H1 (cell line): ENCODE measurements around the gene GCK. TPM values are rescaled to one million over a fixed set of nuclear protein-coding genes. Genes with fewer than 3 reads are reported as not detected.

ENCODE experiments used
- CTCF ChIA-PET: fragments of 300-600 bp; sonication (Branson Sonifier 250); formaldehyde crosslinking; loops from one replicate; lab custom pipeline; 2021; ENCODE audit not compliant: partially characterized antibody; lab: Charles Lee
- POLR2A ChIA-PET: fragments of 300-600 bp; sonication (Branson Sonifier 250); formaldehyde crosslinking; loops from one replicate; lab custom pipeline; 2021; ENCODE audit warnings: inconsistent platforms; ENCODE audit not compliant: partially characterized antibody; lab: Charles Lee
- DNase-seq, 2 experiments: peaks; one replicate each; pipeline versions ENCODE4 v3.0.0 to v3.0.0-alpha.2; 2010 to 2022; ENCODE audit warnings: low spot score in 2 of 2, low read depth in 1 of 2, mixed read lengths in 1 of 2
- FAIRE-seq: peaks from 2 replicates; lab custom pipeline; 2011; peaks lifted over from hg19 to GRCh38; lab: Jason Lieb, UNC
- H2AFZ ChIP-seq: 2 replicates; pipeline ENCODE4 v1.8.1; 2012; ENCODE audit warnings: low read length, inconsistent platforms
- H2AK5ac ChIP-seq: 2 replicates; pipeline ENCODE4 v1.6.1; 2013; ENCODE audit warnings: low read depth, low read length
- H2BK120ac ChIP-seq: replicated peaks from 2 replicates; pipeline ENCODE3; 2013; ENCODE audit warnings: low read depth, low read length, inconsistent platforms
- H2BK12ac ChIP-seq: 2 replicates; pipeline ENCODE4 v1.6.1; 2013; ENCODE audit warnings: low read depth, low read length
- H2BK15ac ChIP-seq: 2 replicates; pipeline ENCODE4 v1.6.1; 2013; ENCODE audit warnings: low read length
- H2BK20ac ChIP-seq: 2 replicates; pipeline ENCODE4 v1.6.1; 2013; ENCODE audit warnings: low read length
- H2BK5ac ChIP-seq: 2 replicates; pipeline ENCODE4 v1.6.1; 2013; ENCODE audit warnings: low read depth, low read length
- H3K14ac ChIP-seq: 2 replicates; pipeline ENCODE4 v1.6.1; 2013; ENCODE audit warnings: inconsistent platforms; ENCODE audit not compliant: insufficient read length
- H3K18ac ChIP-seq: 2 replicates; pipeline ENCODE4 v1.6.1; 2013; ENCODE audit warnings: low read length; ENCODE audit errors: extremely low read depth
- H3K23ac ChIP-seq: 2 replicates; pipeline ENCODE4 v1.6.1; 2013; ENCODE audit warnings: inconsistent platforms; ENCODE audit not compliant: insufficient read length
- H3K23me2 ChIP-seq: 2 replicates; pipeline ENCODE4 v1.6.1; 2013; ENCODE audit warnings: low read depth, low read length
- H3K27ac ChIP-seq: 2 replicates; pipeline ENCODE4 v1.6.1; 2011; ENCODE audit warnings: low read depth, low read length, inconsistent platforms
- H3K27me3 ChIP-seq, 4 experiments: replicated peaks in 1 of 4; 1 replicate in 1 of 4; 2 replicates in 3 of 4; pipeline versions ENCODE4 v1.6.1 to v1.8.1; 2011 to 2013; ENCODE audit warnings: low read length in 3 of 4, mild to moderate bottlenecking in 3 of 4, inconsistent platforms in 2 of 4, mixed read lengths in 2 of 4, moderate library complexity in 1 of 4; ENCODE audit not compliant: control insufficient read depth in 3 of 4, insufficient read depth in 3 of 4; ENCODE audit errors: extremely low read depth in 1 of 4
- H3K36me3 ChIP-seq, 4 experiments: 2 replicates each; pipeline versions ENCODE4 v1.6.1 to v1.8.1; 2011 to 2013; ENCODE audit warnings: mild to moderate bottlenecking in 4 of 4, low read length in 3 of 4, moderate library complexity in 2 of 4, control low read depth in 1 of 4, inconsistent platforms in 1 of 4; ENCODE audit not compliant: insufficient read depth in 4 of 4, control insufficient read depth in 2 of 4
- H3K4ac ChIP-seq: replicated peaks from 2 replicates; pipeline ENCODE3; 2013; ENCODE audit warnings: low read length, low read depth, mixed read lengths, inconsistent platforms; ENCODE audit not compliant: insufficient read length
- H3K4me1 ChIP-seq, 4 experiments: replicated peaks in 1 of 4; 1 replicate in 1 of 4; 2 replicates in 3 of 4; pipeline versions ENCODE4 v1.6.1 to v1.8.1; 2011 to 2013; ENCODE audit warnings: low read length in 3 of 4, inconsistent platforms in 2 of 4, mixed read lengths in 1 of 4; ENCODE audit not compliant: insufficient read depth in 4 of 4, control insufficient read depth in 3 of 4
- H3K4me2 ChIP-seq, 2 experiments: 2 replicates each; pipeline versions ENCODE4 v1.6.1 to v1.8.1; 2011 to 2013; ENCODE audit warnings: low read depth in 2 of 2, low read length in 2 of 2, control low read depth in 1 of 2, inconsistent platforms in 1 of 2, mild to moderate bottlenecking in 1 of 2; ENCODE audit not compliant: insufficient read depth in 1 of 2
- H3K4me3 ChIP-seq, 4 experiments: fragments of 200-600, 300-600 bp in 1 of 4; sonication (generic), shearing (Covaris generic), sonication (Bioruptor Twin) in 1 of 4; 2 replicates each; pipeline versions ENCODE4 v1.5.1 to v1.8.1; 2011 to 2016; ENCODE audit warnings: low read length in 4 of 4, low read depth in 3 of 4, control low read depth in 2 of 4, inconsistent platforms in 2 of 4, mild to moderate bottlenecking in 2 of 4, mixed read lengths in 1 of 4, moderate library complexity in 1 of 4; ENCODE audit not compliant: insufficient read depth in 2 of 4; ENCODE audit errors: extremely low read depth in 1 of 4
- H3K56ac ChIP-seq: replicated peaks from 2 replicates; pipeline ENCODE3; 2013; ENCODE audit warnings: low read depth, mild to moderate bottlenecking, mixed read lengths, low read length, inconsistent platforms; ENCODE audit not compliant: insufficient read length
- H3K79me1 ChIP-seq: 2 replicates; pipeline ENCODE4 v1.6.1; 2013; ENCODE audit warnings: low read depth, low read length, control low read depth
- H3K79me2 ChIP-seq, 2 experiments: 2 replicates each; pipeline versions ENCODE4 v1.6.1 to v1.8.1; 2012 to 2013; ENCODE audit warnings: low read length in 2 of 2, mild to moderate bottlenecking in 2 of 2, inconsistent platforms in 1 of 2; ENCODE audit not compliant: insufficient read depth in 2 of 2, control insufficient read depth in 1 of 2
- H3K9ac ChIP-seq, 4 experiments: replicated peaks in 1 of 4; 1 replicate in 1 of 4; 2 replicates in 3 of 4; pipeline versions ENCODE4 v1.6.1 to v1.8.1; 2011 to 2013; ENCODE audit warnings: low read depth in 3 of 4, low read length in 3 of 4, control low read depth in 2 of 4, mild to moderate bottlenecking in 2 of 4, moderate library complexity in 2 of 4, inconsistent platforms in 1 of 4; ENCODE audit errors: extremely low read depth in 1 of 4
- H3K9me3 ChIP-seq, 2 experiments: 2 replicates each; pipeline versions ENCODE4 v1.6.1 to v1.8.1; 2012 to 2013; ENCODE audit warnings: mild to moderate bottlenecking in 2 of 2, moderate library complexity in 2 of 2, control low read depth in 1 of 2, inconsistent platforms in 1 of 2, low read depth in 1 of 2, low read length in 1 of 2, mixed read lengths in 1 of 2; ENCODE audit not compliant: insufficient read depth in 2 of 2
- H4K20me1 ChIP-seq, 2 experiments: replicated peaks in 1 of 2; 2 replicates each; pipeline versions ENCODE3 to v1.8.1; 2011 to 2013; ENCODE audit warnings: inconsistent platforms in 2 of 2, low read length in 2 of 2, mild to moderate bottlenecking in 1 of 2; ENCODE audit not compliant: insufficient read depth in 2 of 2, control insufficient read depth in 1 of 2
- H4K5ac ChIP-seq: 2 replicates; pipeline ENCODE4 v1.6.1; 2013; ENCODE audit warnings: low read length, low read depth, mixed read lengths, inconsistent platforms; ENCODE audit not compliant: insufficient read length
- H4K8ac ChIP-seq: 2 replicates; pipeline ENCODE4 v1.8.0; 2013; ENCODE audit warnings: mild to moderate bottlenecking, moderate library complexity, low read length, inconsistent platforms; ENCODE audit not compliant: insufficient read depth; ENCODE audit errors: extremely low read depth
- H4K91ac ChIP-seq: replicated peaks from 2 replicates; pipeline ENCODE3; 2013; ENCODE audit warnings: low read length, mixed read lengths, inconsistent platforms; ENCODE audit not compliant: insufficient read length
- BACH1 ChIP-seq: IDR thresholded peaks from 2 replicates; pipeline ENCODE4 v1.6.1; 2012; ENCODE audit warnings: low read length, improper control_type of control experiment
- BCL11A ChIP-seq, 2 experiments: IDR thresholded peaks; one replicate each; pipeline ENCODE4 v1.6.1; 2011; ENCODE audit warnings: low read depth in 2 of 2, low read length in 2 of 2, mild to moderate bottlenecking in 2 of 2
- CEBPB ChIP-seq: IDR thresholded peaks from 2 replicates; pipeline ENCODE4 v1.6.1; 2012; ENCODE audit warnings: low read depth, low read length
- KDM5A ChIP-seq: fragments of 200-600 bp; IDR thresholded peaks from 2 replicates; pipeline ENCODE4 v1.7.1; 2012; ENCODE audit warnings: mild to moderate bottlenecking, low read length, inconsistent platforms, mixed read lengths
- POLR2AphosphoS5 ChIP-seq: IDR thresholded peaks from 2 replicates; pipeline ENCODE4 v1.6.1; 2011; ENCODE audit warnings: low read depth, low read length
- RBBP5 ChIP-seq: IDR thresholded peaks from 2 replicates; pipeline ENCODE4 v1.7.1; 2012; ENCODE audit warnings: low read depth, mild to moderate bottlenecking, inconsistent platforms, low read length, moderate library complexity, borderline replicate concordance
- RXRA ChIP-seq: IDR thresholded peaks from 2 replicates; pipeline ENCODE4 v1.6.1; 2011; ENCODE audit warnings: low read depth, mild to moderate bottlenecking, low read length, moderate library complexity; ENCODE audit not compliant: insufficient read depth
- SUZ12 ChIP-seq: fragments of 200-600 bp; sonication (generic); IDR thresholded peaks from 2 replicates; pipeline ENCODE4 v1.6.1; 2012; ENCODE audit warnings: mild to moderate bottlenecking, inconsistent platforms, low read length, moderate library complexity, mixed read lengths
- TEAD4 ChIP-seq: IDR thresholded peaks from 2 replicates; pipeline ENCODE4 v1.6.1; 2012; ENCODE audit warnings: low read depth, low read length, inconsistent platforms, mixed read lengths
- WGBS, 2 experiments: shearing (Covaris generic) in 1 of 2; methylation state at CpG; one replicate each; pipeline versions ENCODE4 v1.1.6 to v1.1.7; 2013 to 2015; ENCODE audit warnings: low lambda C conversion rate in 2 of 2, mixed read lengths in 2 of 2, inconsistent platforms in 1 of 2, low coverage in 1 of 2, missing lambda C conversion rate in 1 of 2; ENCODE audit not compliant: insufficient replicate concordance in 2 of 2, insufficient coverage in 1 of 2, insufficient read length in 1 of 2; ENCODE audit errors: extremely low coverage in 1 of 2, missing lambda C conversion rate in 1 of 2; 5-methylcytosine and 5-hydroxymethylcytosine counted together
- polyA plus RNA-seq, 7 experiments: library from polyadenylated mRNA; depleted of rRNA in 3 of 7; stranded (reverse) in 5 of 7; unstranded in 2 of 7; fragments of >200 nt in 5 of 7; fragments of 200-250 nt in 2 of 7; gene quantifications; 1 replicate in 5 of 7; 2 replicates in 1 of 7; 4 replicates in 1 of 7; pipeline versions ENCODE4 v1.2.1 to v1.2.3, GENCODE V29; 2011 to 2013; ENCODE audit warnings: missing spikeins in 2 of 7, mixed read lengths in 2 of 7
- total RNA-seq: library from RNA; stranded (reverse); fragmentation: NEBNext Ultra II Directional; extraction: Animal tissue kit (Norgen Biotek cat#: 25700); gene quantifications from 2 replicates; pipeline ENCODE4 v1.2.1, GENCODE V29; 2021

The GCK gene
- total and polyA plus RNA-seq, 2 of the 8 experiments (the other 6 are each of a cell fraction or from before 2014, with no cell fraction given), result 2.4 to 4.9 TPM

DNA sequence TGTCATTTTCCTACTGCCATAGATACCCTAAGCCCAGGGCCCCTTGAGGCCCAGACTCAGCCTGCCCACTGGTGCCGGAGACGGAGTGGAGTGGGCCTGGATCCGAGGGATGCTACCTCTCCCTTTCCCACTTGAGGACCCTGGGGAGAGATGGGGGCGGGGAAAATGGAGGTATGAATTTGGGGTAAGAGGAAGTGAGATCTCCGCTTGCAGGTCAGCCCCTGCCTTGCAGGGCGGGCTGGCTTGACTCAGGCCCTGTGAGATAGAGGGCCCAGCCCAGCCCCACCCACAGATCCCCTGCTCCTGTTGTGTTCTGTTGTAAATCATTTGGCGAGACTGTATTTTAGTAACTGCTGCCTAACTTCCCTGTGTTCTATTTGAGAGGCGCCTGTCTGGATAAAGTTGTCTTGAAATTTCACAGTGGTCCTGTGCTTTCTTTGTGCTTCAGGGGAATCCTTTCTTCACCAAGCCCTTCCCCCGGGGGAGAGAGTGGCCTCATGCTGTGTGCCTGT lies 24.7 kb upstream of the GCK start:
- no peak overlapping the region for H2BK15ac ChIP-seq
- H3K4ac ChIP-seq, result no peak overlapping the region
- no peak overlapping the region for H3K56ac ChIP-seq
- no peaks in the 10 kb centered on the region for H3K27me3 ChIP-seq
- DNase-seq, result no peak
- H3K23me2 ChIP-seq, result no peaks in the 10 kb centered on the region
- H3K18ac ChIP-seq, result no peak overlapping the region
- peak overlapping the region; percentile 35; the same call in 1 of the 2 replicates for H2BK5ac ChIP-seq
- TF ChIP-seq RXRA (no peak), POLR2AphosphoS5 (no peak), RBBP5 (no peak), SUZ12 (no peak), BACH1 (no peak), BCL11A (IDR thresholded peaks at IDR 0.05; ENCODE audit: low read depth in 2 of 2, low read length in 2 of 2) (no peak), TEAD4 (no peak), CEBPB (no peak), KDM5A (no peak)
- H3K4me1 ChIP-seq, result peaks cover 0 to 23% (median 15%) of the 10 kb centered on the region in 4 experiments; a peak in 6 of 7 replicates
- peaks cover 0 to 5% of the 10 kb centered on the region in 2 experiments for H4K20me1 ChIP-seq
- peaks cover 11 to 31% (median 19%) of the 10 kb centered on the region in 4 experiments for H3K36me3 ChIP-seq
- H3K9me3 ChIP-seq, result no peaks in the 10 kb centered on the region; a peak in 1 of 4 replicates
- WGBS, 2 experiments, result 70% methylated on average over 7 of the region's 9 CpGs; no CpG with 5 or more reads in 1 of the 2 experiments
- H4K91ac ChIP-seq, result no peak overlapping the region
- ChIA-PET POLR2A (interaction anchor here (0.9 to 1.6 kb wide), 5 partner anchors 10 to 148 kb away, joined by 3 to 6 read pairs (median 4); partner anchors contain the start of gene PGAM2), CTCF (interaction anchor here (0.7 to 6.0 kb wide), 21 partner anchors 9 to 262 kb away, joined by 3 to 35 read pairs (median 4); partner anchors contain the start of gene YKT6)
- no peak overlapping the region for H4K5ac ChIP-seq
- no peaks in the 10 kb centered on the region for H3K79me2 ChIP-seq
- no peak overlapping the region for H3K23ac ChIP-seq
- H3K79me1 ChIP-seq, result no peaks in the 10 kb centered on the region
- H3K27ac ChIP-seq, result peak overlapping the region; percentile 36; the same call in 1 of the 2 replicates
- H2BK120ac ChIP-seq, result no peak overlapping the region
- no peak overlapping the region for H2AK5ac ChIP-seq
- no peak overlapping the region for H2AFZ ChIP-seq
- no peak overlapping the region for H3K14ac ChIP-seq
- peak overlapping the region; percentile 18; the same call in 1 of the 2 replicates for H4K8ac ChIP-seq
- no peak overlapping the region for H3K4me3 ChIP-seq
- H3K4me2 ChIP-seq, result no peak overlapping the region
- H3K9ac ChIP-seq, result no peak overlapping the region
- no peak overlapping the region for H2BK20ac ChIP-seq
- no peak for FAIRE-seq
- no peak overlapping the region for H2BK12ac ChIP-seq
